SK-N-SH treated with all-trans-retinoic acid at 6 μM for 48 hours (cell line): ENCODE measurements around the gene MED1.

Experiments used
- CREB5 ChIP-seq: fragments of 250-450 bp; sonication (Bioruptor Pico); IDR thresholded peaks from 2 replicates; pipeline ENCODE4 v1.5.1; 2020; ENCODE audit warnings: low read depth, mild to moderate bottlenecking, moderate library complexity
- RARB ChIP-seq: fragments of 250-450 bp; sonication (Bioruptor Pico); IDR thresholded peaks from 2 replicates; pipeline ENCODE4 v1.8.0; 2021; ENCODE audit warnings: mild to moderate bottlenecking, moderate library complexity
- SNAI2 ChIP-seq: fragments of 250-450 bp; sonication (Bioruptor Pico); IDR thresholded peaks from 2 replicates; pipeline ENCODE4 v1.5.0; 2020; ENCODE audit warnings: mild to moderate bottlenecking, moderate library complexity
- TF ChIP-seq, protein P1 (sequence below): fragments of 250-450 bp; sonication (Bioruptor Pico); IDR thresholded peaks from 2 replicates; pipeline ENCODE4 v1.8.0; 2021; ENCODE audit warnings: low read depth, mild to moderate bottlenecking, moderate library complexity, borderline replicate concordance

DNA sequence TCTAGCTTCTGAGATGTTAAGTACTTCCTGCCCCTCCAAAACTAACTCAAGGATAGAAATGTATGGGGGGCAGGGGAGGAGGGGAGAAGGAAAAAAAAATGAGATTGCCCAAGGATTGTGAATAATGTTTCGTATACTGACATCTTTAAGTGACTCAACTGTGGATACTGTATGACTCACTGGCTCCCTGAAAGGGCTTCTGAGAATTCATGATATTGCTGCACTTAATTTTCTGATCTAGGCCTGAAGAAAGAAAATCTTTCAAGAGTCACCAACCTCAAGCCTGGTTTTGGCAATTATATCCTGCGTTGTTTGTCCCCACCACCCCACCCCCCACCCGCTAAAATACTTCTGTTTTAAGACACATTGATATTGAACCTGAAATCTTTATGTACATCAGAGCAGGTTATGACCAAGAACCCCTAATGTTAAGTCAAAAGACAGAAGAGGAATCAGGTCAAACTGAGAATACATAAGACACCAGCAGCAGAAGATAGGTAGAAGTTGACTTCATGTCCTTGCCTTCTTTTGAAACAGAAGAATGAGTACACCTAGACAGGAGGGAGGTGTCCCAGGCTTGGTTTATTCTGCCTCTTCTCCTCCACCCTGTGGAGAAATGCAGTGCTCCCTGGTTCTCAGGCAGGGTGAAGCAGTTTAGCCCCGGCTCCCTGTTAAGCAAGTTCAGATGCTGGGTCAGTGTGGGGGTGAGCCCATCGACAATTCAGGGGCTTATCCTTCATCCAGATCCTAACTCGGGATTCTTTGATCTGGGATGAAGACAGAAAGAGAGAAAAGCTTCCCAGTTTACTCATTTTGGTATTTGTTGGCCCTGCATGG is 46.3 kb downstream of the MED1 start:
- TF ChIP-seq, protein P1, sequence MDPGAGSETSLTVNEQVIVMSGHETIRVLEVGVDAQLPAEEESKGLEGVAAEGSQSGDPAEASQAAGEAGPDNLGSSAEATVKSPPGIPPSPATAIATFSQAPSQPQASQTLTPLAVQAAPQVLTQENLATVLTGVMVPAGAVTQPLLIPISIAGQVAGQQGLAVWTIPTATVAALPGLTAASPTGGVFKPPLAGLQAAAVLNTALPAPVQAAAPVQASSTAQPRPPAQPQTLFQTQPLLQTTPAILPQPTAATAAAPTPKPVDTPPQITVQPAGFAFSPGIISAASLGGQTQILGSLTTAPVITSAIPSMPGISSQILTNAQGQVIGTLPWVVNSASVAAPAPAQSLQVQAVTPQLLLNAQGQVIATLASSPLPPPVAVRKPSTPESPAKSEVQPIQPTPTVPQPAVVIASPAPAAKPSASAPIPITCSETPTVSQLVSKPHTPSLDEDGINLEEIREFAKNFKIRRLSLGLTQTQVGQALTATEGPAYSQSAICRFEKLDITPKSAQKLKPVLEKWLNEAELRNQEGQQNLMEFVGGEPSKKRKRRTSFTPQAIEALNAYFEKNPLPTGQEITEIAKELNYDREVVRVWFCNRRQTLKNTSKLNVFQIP (CRISPR knock-in tag): no peak
- TF ChIP-seq CREB5 (CRISPR knock-in tag) (no peak), SNAI2 (no peak), RARB (CRISPR knock-in tag) (no peak)
